OCI-LY3 (cell line): ENCODE data around the gene UCHL3.

Experiments
- H2AFZ ChIP-seq: fragments of 200-600, 300-600 bp; shearing (Covaris generic); 2 replicates; pipeline ENCODE4 v1.6.0; 2014; ENCODE audit warnings: antibody characterized with exemption, low read depth, low read length
- H3K27ac ChIP-seq: fragments of 200-600, 300-600 bp; sonication (generic); 2 replicates; pipeline ENCODE4 v1.5.1; 2014; ENCODE audit warnings: mild to moderate bottlenecking, low read length, moderate library complexity, mixed read lengths
- H3K27me3 ChIP-seq: fragments of 200-600, 300-600 bp; sonication (generic); 2 replicates; pipeline ENCODE4 v1.6.1; 2014; ENCODE audit warnings: low read depth, low read length, mixed read lengths
- H3K36me3 ChIP-seq: fragments of 200-600, 300-600 bp; sonication (generic); replicated peaks from 2 replicates; pipeline ENCODE3; 2014; ENCODE audit warnings: low read depth, low read length, mixed read lengths
- H3K4me1 ChIP-seq: fragments of 300-600, 200-600 bp; sonication (generic); 2 replicates; pipeline ENCODE4 v1.6.1; 2014; ENCODE audit warnings: low read length, mixed read lengths
- H3K4me2 ChIP-seq: fragments of 200-600, 300-600 bp; sonication (generic); 2 replicates; pipeline ENCODE4 v1.6.1; 2014; ENCODE audit warnings: low read length, mixed read lengths
- H3K4me3 ChIP-seq: fragments of 300-600, 200-600 bp; sonication (generic); 2 replicates; pipeline ENCODE4 v1.5.1; 2014; ENCODE audit warnings: antibody characterized with exemption, mild to moderate bottlenecking, low read length, moderate library complexity
- H3K79me2 ChIP-seq: fragments of 300-600, 200-600 bp; shearing (Covaris generic); 2 replicates; pipeline ENCODE4 v1.6.1; 2014; ENCODE audit warnings: mild to moderate bottlenecking, low read length, mixed read lengths
- H3K9ac ChIP-seq: fragments of 300-600, 200-600 bp; shearing (Covaris generic); 2 replicates; pipeline ENCODE4 v1.6.0; 2014; ENCODE audit warnings: mild to moderate bottlenecking, low read length, moderate library complexity
- H3K9me3 ChIP-seq: fragments of 200-600, 300-600 bp; shearing (Covaris generic); 2 replicates; pipeline ENCODE4 v1.6.1; 2014; ENCODE audit warnings: low read length, mixed read lengths; ENCODE audit not compliant: insufficient read depth
- H4K20me1 ChIP-seq: fragments of 200-600, 300-600 bp; sonication (generic); 2 replicates; pipeline ENCODE4 v1.6.1; 2016; ENCODE audit warnings: low read length, mixed read lengths; ENCODE audit not compliant: insufficient read depth
- EZH2phosphoT487 ChIP-seq: fragments of 200-600 bp; shearing (Covaris generic); IDR thresholded peaks from 2 replicates; pipeline ENCODE4 v1.6.1; 2018; ENCODE audit warnings: antibody characterized with exemption, mixed run types, low read depth
- TF ChIP-seq, protein P1 (sequence below): fragments of 200-600, 300-600 bp; sonication (generic); IDR thresholded peaks from 2 replicates; pipeline ENCODE4 v1.5.1; 2014; ENCODE audit warnings: antibody characterized with exemption, low read length, low read depth

The UCHL3 gene

DNA sequence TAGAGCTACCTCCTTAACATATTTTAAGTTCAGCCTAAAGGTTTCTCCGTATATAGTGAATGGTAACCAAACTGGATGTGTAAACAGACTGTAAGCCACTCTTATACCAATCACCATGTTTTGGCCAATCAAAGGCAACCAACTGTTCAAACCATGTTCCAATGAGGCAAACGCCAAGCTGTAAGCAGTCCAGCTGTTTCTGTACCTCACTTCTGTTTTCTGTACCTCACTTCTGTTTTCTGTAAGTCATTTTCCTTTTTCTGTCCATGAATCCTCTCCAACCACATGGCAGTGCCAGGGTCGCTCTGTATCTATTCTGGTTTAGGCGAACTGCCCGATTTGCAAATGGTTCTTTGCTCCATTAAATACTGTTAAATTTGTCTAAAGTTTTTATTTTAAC is 36.3 kb upstream of the UCHL3 start:
- no peak overlapping the region for H2AFZ ChIP-seq
- no peaks in the 10 kb centered on the region; the same call in 1 of the 2 replicates for H3K9me3 ChIP-seq
- H3K4me1 ChIP-seq, result peaks cover 52% of the 10 kb centered on the region
- peak overlapping the region; percentile 51; the same call in 1 of the 2 replicates for H3K4me3 ChIP-seq
- H4K20me1 ChIP-seq, result no peaks in the 10 kb centered on the region
- peak overlapping the region; percentile 70 for H3K4me2 ChIP-seq
- H3K27ac ChIP-seq, result no peak overlapping the region; the same call in 1 of the 2 replicates
- no peaks in the 10 kb centered on the region for H3K79me2 ChIP-seq
- peaks cover 4% of the 10 kb centered on the region for H3K36me3 ChIP-seq
- no peak for TF ChIP-seq EZH2phosphoT487
- TF ChIP-seq, protein P1, sequence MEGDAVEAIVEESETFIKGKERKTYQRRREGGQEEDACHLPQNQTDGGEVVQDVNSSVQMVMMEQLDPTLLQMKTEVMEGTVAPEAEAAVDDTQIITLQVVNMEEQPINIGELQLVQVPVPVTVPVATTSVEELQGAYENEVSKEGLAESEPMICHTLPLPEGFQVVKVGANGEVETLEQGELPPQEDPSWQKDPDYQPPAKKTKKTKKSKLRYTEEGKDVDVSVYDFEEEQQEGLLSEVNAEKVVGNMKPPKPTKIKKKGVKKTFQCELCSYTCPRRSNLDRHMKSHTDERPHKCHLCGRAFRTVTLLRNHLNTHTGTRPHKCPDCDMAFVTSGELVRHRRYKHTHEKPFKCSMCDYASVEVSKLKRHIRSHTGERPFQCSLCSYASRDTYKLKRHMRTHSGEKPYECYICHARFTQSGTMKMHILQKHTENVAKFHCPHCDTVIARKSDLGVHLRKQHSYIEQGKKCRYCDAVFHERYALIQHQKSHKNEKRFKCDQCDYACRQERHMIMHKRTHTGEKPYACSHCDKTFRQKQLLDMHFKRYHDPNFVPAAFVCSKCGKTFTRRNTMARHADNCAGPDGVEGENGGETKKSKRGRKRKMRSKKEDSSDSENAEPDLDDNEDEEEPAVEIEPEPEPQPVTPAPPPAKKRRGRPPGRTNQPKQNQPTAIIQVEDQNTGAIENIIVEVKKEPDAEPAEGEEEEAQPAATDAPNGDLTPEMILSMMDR, result no peak
- H3K27me3 ChIP-seq, result peaks cover 14% of the 10 kb centered on the region
- no peak overlapping the region for H3K9ac ChIP-seq

DNA sequence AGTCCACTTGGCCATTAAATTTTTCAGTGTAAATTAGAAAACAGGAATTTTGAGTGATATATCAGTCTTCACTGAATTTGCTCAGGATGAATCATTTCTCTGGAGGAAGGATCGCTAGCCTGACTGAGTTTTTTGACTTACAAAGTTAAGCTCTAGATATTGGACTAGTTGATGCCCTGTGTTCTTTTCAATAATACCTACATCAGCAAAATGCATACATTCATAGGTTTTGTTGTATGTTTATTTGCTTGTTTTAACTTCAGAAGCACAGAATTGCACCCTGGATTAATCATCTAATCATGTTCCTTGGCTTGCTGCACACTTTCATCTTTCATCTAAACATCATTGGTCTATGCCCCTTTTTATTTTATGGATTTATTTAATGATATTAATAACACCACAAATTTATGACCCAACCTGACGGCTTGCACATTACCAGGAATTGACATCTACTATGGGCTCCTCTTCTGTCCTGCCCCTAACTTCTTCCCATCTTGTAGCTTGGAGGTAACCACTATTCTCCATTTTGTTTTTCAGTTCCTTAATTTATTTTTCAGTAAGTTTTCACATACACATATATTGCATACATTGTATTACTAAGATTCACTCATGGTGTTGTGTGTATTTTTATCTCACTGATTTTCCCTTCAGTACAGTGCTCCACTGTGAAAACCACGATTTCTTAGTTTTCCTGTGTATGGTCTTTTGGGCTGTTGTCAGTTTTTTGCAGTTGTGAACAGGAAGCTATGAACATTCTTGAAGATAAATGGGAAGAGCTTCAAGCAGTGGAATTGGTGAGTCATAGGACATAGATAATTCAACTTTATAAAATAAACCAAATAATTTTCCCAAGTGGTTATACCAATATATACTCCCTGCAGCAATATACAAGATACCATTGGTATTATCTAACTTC is 35.3 kb upstream of the UCHL3 start:
- peaks cover 4% of the 10 kb centered on the region for H3K36me3 ChIP-seq
- H3K27ac ChIP-seq, result no peak overlapping the region
- TF ChIP-seq, protein P1, result no peak
- TF ChIP-seq EZH2phosphoT487, result no peak
- no peaks in the 10 kb centered on the region for H3K79me2 ChIP-seq
- H3K4me1 ChIP-seq, result peaks cover 51% of the 10 kb centered on the region
- no peaks in the 10 kb centered on the region for H4K20me1 ChIP-seq
- no peak overlapping the region for H2AFZ ChIP-seq
- peak overlapping the region; percentile 4; the same call in 1 of the 2 replicates for H3K4me2 ChIP-seq
- H3K27me3 ChIP-seq, result peaks cover 14% of the 10 kb centered on the region
- no peak overlapping the region for H3K4me3 ChIP-seq
- H3K9ac ChIP-seq, result no peak overlapping the region
- no peaks in the 10 kb centered on the region; the same call in 1 of the 2 replicates for H3K9me3 ChIP-seq

DNA sequence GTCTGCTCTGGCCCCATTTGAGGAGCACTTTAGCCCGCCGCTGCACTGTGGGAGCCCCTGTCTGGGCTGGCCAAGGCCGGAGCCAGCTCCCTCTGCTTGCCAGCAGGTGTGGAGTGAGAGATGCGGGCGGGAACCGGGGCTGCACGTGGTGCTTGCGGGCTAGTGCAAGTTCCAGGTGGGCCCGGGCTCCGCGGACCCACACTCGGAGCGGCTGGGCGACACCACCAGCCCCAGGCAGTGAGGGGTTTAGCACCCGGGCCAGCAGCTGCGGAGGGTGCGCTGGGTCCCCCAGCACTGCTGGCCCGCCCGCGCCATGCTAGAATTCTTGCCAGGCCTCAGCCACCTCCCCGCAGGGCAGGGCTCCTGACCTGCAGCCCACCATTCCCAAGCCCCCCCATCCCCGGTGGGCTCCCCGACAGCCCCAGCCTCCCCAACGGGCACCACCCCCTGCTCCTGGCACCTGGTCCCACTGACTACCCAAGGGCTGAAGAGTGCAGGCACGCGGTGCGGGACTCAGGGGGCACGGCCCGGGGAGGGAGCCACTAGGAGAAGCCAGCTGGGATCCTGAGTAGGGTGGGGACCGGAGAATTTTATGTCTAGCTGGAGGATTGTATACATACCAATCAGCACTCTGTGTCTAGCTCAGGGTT is 31.0 kb upstream of the UCHL3 start:
- no peaks in the 10 kb centered on the region for H3K27me3 ChIP-seq
- TF ChIP-seq, protein P1, result no peak
- TF ChIP-seq EZH2phosphoT487, result no peak
- peaks cover 8% of the 10 kb centered on the region for H3K36me3 ChIP-seq
- H3K79me2 ChIP-seq, result no peaks in the 10 kb centered on the region
- H4K20me1 ChIP-seq, result no peaks in the 10 kb centered on the region
- no peak overlapping the region for H3K27ac ChIP-seq
- no peaks in the 10 kb centered on the region; the same call in 1 of the 2 replicates for H3K9me3 ChIP-seq
- peaks cover 22% of the 10 kb centered on the region for H3K4me1 ChIP-seq
- H3K9ac ChIP-seq, result no peak overlapping the region
- no peak overlapping the region for H3K4me2 ChIP-seq
- no peak overlapping the region for H2AFZ ChIP-seq
- no peak overlapping the region for H3K4me3 ChIP-seq

DNA sequence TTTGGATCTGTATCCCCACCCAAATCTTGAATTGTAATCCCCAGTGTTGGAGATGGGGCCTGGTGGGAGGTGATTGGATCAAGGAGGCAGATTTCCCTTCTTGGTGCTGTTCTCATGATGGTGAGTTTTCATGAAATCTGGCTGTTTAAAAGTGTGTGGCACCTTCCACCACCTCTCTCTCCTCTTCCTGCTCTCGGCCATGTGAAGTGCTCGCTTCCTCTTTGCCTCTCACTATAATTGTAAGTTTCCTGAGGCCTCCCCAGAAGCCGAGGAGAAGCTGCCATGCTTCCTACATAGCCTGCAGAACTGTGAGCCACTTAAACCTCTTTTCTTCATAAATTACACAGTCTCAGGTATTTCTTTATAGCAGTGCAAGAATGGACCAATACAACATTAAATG is 27.6 kb upstream of the UCHL3 start:
- Histone ChIP-seq H3K9ac (no peak overlapping the region), H3K36me3 (peaks cover 15% of the 10 kb centered on the region), H3K4me1 (peaks cover 9% of the 10 kb centered on the region), H3K4me3 (no peak overlapping the region), H3K27ac (no peak overlapping the region), H3K4me2 (peak overlapping the region; percentile 21; the same call in 1 of the 2 replicates), H3K9me3 (no peaks in the 10 kb centered on the region), H2AFZ (peak overlapping the region; percentile 69; the same call in 1 of the 2 replicates), H4K20me1 (no peaks in the 10 kb centered on the region), H3K79me2 (no peaks in the 10 kb centered on the region), H3K27me3 (no peaks in the 10 kb centered on the region)
- TF ChIP-seq, protein P1, result no peak
- TF ChIP-seq EZH2phosphoT487, result no peak
